Smooth muscle cell (in vitro differentiated cells): ENCODE data around the gene IL32. TPM values are rescaled to one million over a fixed set of nuclear protein-coding genes. Genes with fewer than 3 reads are reported as not detected.

Source experiments
- DNase-seq: peaks from one replicate; lab custom pipeline; 2025; ENCODE audit not compliant: unreplicated experiment; lab: John Stamatoyannopoulos, UW
- H2AFZ ChIP-seq: fragments of 200-600 bp; sonication (generic); 2 replicates; pipeline ENCODE4 v1.6.0; 2016; ENCODE audit warnings: antibody characterized with exemption, low read depth, mild to moderate bottlenecking
- H3F3A ChIP-seq: fragments of 200-600 bp; sonication (generic); 2 replicates; pipeline ENCODE4 v1.6.0; 2017; ENCODE audit warnings: antibody characterized with exemption, low read depth
- H3K27ac ChIP-seq: fragments of 200-600 bp; sonication (generic); 2 replicates; pipeline ENCODE4 v1.5.1; 2016; ENCODE audit warnings: low read depth, mild to moderate bottlenecking
- H3K27me3 ChIP-seq: fragments of 200-600 bp; sonication (generic); 2 replicates; pipeline ENCODE4 v1.6.1; 2016; ENCODE audit warnings: low read depth, mild to moderate bottlenecking
- H3K36me3 ChIP-seq: fragments of 200-600 bp; sonication (generic); 2 replicates; pipeline ENCODE4 v1.5.1; 2016; ENCODE audit warnings: low read depth
- H3K4me1 ChIP-seq: fragments of 200-600 bp; sonication (generic); 2 replicates; pipeline ENCODE4 v1.5.1; 2016; ENCODE audit warnings: low read depth
- H3K4me2 ChIP-seq: fragments of 200-600 bp; sonication (generic); 2 replicates; pipeline ENCODE4 v1.6.0; 2016; ENCODE audit warnings: mild to moderate bottlenecking
- H3K4me3 ChIP-seq: fragments of 200-600 bp; sonication (generic); 2 replicates; pipeline ENCODE4 v1.5.1; 2016; ENCODE audit warnings: mild to moderate bottlenecking
- H3K79me2 ChIP-seq: fragments of 200-600 bp; sonication (generic); 2 replicates; pipeline ENCODE4 v1.6.0; 2016; ENCODE audit warnings: low read depth, mild to moderate bottlenecking
- H3K9ac ChIP-seq: fragments of 200-600 bp; sonication (generic); 2 replicates; pipeline ENCODE4 v1.6.0; 2016; ENCODE audit warnings: low read depth
- H3K9me3 ChIP-seq: fragments of 200-600 bp; sonication (generic); replicated peaks from 2 replicates; pipeline ENCODE4 v1.5.1; 2016; ENCODE audit warnings: low read depth
- H4K20me1 ChIP-seq: fragments of 200-600 bp; sonication (generic); 2 replicates; pipeline ENCODE4 v1.6.0; 2016; ENCODE audit warnings: low read depth
- WGBS: methylation state at CpG from one replicate; pipeline ENCODE4 v1.1.7; 2016; ENCODE audit warnings: low lambda C conversion rate; 5-methylcytosine and 5-hydroxymethylcytosine counted together
- polyA plus RNA-seq: library from polyadenylated mRNA; unstranded; fragments of >200 nt; fragmentation: Nextera tagmentation; extraction: Ambion mirVana; gene quantifications from 2 replicates; pipeline ENCODE4 v1.2.1, GENCODE V29; 2016
- total RNA-seq: library from RNA; depleted of rRNA; stranded (reverse); fragments of >200 nt; gene quantifications from 2 replicates; pipeline ENCODE4 v1.2.3, GENCODE V29; 2014
- TF ChIP-seq, protein P1 (sequence below): fragments of 200-600 bp; sonication (generic); IDR thresholded peaks from 2 replicates; pipeline ENCODE4 v1.5.1; 2017; ENCODE audit warnings: borderline replicate concordance, mild to moderate bottlenecking, antibody characterized with exemption; ENCODE audit not compliant: insufficient read depth, poor library complexity, severe bottlenecking

Gene IL32
- total and polyA plus RNA-seq, 2 experiments from 2014 or later, result 26.3 to 27.7 TPM

DNA sequence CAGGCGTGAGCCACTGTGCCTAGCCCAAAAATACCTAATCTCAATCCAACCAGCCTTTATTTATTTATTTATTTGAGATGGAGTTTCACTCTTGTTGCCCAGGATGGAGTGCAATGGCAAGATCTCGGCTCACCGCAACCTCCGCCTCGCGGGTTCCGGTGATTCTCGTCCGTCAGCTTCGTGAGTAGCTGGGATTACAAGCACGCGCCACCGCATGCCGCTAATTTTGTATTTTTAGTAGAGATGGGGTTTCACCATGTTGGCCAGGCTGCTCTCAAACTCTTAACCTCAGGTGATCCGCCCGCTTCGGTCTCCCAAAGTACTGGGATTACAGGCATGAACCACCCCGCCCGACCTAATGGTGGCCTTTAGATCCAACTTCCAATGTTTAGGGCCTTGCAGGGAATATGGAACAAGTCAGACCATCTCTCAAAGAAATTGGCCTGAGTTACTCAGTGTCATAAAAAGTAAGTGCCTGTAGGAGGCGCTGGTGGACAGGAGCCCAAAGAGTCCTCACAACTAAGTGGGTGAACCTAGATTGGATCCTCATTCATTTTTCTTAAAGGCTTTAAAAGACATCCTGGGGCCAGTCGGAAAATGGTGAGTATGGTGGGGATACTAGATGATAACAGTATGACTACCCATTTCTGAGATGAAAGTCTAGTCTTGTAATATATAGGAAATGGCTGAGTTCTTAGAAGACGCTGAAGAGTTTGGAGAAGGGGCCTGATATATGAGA lies 29.0 kb downstream of the IL32 start:
- no peaks in the 10 kb centered on the region for H3K79me2 ChIP-seq
- TF ChIP-seq, protein P1, sequence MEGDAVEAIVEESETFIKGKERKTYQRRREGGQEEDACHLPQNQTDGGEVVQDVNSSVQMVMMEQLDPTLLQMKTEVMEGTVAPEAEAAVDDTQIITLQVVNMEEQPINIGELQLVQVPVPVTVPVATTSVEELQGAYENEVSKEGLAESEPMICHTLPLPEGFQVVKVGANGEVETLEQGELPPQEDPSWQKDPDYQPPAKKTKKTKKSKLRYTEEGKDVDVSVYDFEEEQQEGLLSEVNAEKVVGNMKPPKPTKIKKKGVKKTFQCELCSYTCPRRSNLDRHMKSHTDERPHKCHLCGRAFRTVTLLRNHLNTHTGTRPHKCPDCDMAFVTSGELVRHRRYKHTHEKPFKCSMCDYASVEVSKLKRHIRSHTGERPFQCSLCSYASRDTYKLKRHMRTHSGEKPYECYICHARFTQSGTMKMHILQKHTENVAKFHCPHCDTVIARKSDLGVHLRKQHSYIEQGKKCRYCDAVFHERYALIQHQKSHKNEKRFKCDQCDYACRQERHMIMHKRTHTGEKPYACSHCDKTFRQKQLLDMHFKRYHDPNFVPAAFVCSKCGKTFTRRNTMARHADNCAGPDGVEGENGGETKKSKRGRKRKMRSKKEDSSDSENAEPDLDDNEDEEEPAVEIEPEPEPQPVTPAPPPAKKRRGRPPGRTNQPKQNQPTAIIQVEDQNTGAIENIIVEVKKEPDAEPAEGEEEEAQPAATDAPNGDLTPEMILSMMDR, result peak; percentile 48
- H3K4me3 ChIP-seq, result no peak overlapping the region
- H3K9ac ChIP-seq, result no peak overlapping the region
- H3K27me3 ChIP-seq, result no peaks in the 10 kb centered on the region
- H3K4me2 ChIP-seq, result no peak overlapping the region
- H4K20me1 ChIP-seq, result no peaks in the 10 kb centered on the region
- no peak overlapping the region for H2AFZ ChIP-seq
- WGBS, result 86% methylated on average over 22 of the region's 22 CpGs
- H3K4me1 ChIP-seq, result peaks cover 9% of the 10 kb centered on the region
- no peak overlapping the region for H3K27ac ChIP-seq
- no peaks in the 10 kb centered on the region for H3F3A ChIP-seq
- no peaks in the 10 kb centered on the region for H3K9me3 ChIP-seq
- H3K36me3 ChIP-seq, result no peaks in the 10 kb centered on the region
- no peak for DNase-seq

GRCh38 chr16:3095869-3096268 lies 30.4 kb downstream of the IL32 start:
- TF ChIP-seq, protein P1, result peak; percentile 10
- Histone ChIP-seq H3K79me2 (no peaks in the 10 kb centered on the region), H3K9ac (no peak overlapping the region), H3K9me3 (no peaks in the 10 kb centered on the region), H3F3A (no peaks in the 10 kb centered on the region), H3K27me3 (no peaks in the 10 kb centered on the region), H3K27ac (no peak overlapping the region), H3K4me3 (no peak overlapping the region), H4K20me1 (no peaks in the 10 kb centered on the region), H2AFZ (no peak overlapping the region), H3K4me2 (no peak overlapping the region), H3K36me3 (no peaks in the 10 kb centered on the region), H3K4me1 (peaks cover 9% of the 10 kb centered on the region)
- DNase-seq, result no peak
- 81% methylated on average over 4 of the region's 4 CpGs for WGBS

GRCh38 chr16:3096362-3096761 lies 30.9 kb downstream of the IL32 start:
- Histone ChIP-seq H3K36me3 (no peaks in the 10 kb centered on the region), H3K9me3 (no peaks in the 10 kb centered on the region), H3F3A (no peaks in the 10 kb centered on the region), H3K79me2 (no peaks in the 10 kb centered on the region), H3K4me1 (peaks cover 9% of the 10 kb centered on the region), H3K9ac (no peak overlapping the region), H4K20me1 (no peaks in the 10 kb centered on the region), H3K4me2 (no peak overlapping the region), H3K4me3 (no peak overlapping the region), H3K27me3 (no peaks in the 10 kb centered on the region), H3K27ac (no peak overlapping the region), H2AFZ (no peak overlapping the region)
- 95% methylated on average over 6 of the region's 6 CpGs for WGBS
- TF ChIP-seq, protein P1, result no peak
- DNase-seq, result no peak

GRCh38 chr16:3097266-3097665 lies 31.8 kb downstream of the IL32 start:
- Histone ChIP-seq H3K27ac (no peak overlapping the region), H3K4me3 (no peak overlapping the region), H3K4me2 (no peak overlapping the region), H3K36me3 (no peaks in the 10 kb centered on the region), H3K4me1 (peaks cover 17% of the 10 kb centered on the region), H3K27me3 (no peaks in the 10 kb centered on the region), H3K9ac (no peak overlapping the region), H4K20me1 (no peaks in the 10 kb centered on the region), H3K79me2 (no peaks in the 10 kb centered on the region), H3K9me3 (no peaks in the 10 kb centered on the region), H2AFZ (no peak overlapping the region), H3F3A (no peaks in the 10 kb centered on the region)
- WGBS, result 47% methylated on average over 8 of the region's 8 CpGs
- DNase-seq, result no peak
- TF ChIP-seq, protein P1, result no peak
